Measurements from ENCODE around the gene USP2.
"Not testable (repeated sequence)": the region's sequence is repeated elsewhere in the genome, so short reads cannot be mapped to it uniquely, and the experiment has no call there.

Gene USP2

GRCh38 chr11:119412072-119412471 lies 30.6 kb upstream of the USP2 start:
- DNase-seq = no peak

GRCh38 chr11:119410501-119410900 lies 29.0 kb upstream of the USP2 start:
- DNase-seq = no peak

DNA sequence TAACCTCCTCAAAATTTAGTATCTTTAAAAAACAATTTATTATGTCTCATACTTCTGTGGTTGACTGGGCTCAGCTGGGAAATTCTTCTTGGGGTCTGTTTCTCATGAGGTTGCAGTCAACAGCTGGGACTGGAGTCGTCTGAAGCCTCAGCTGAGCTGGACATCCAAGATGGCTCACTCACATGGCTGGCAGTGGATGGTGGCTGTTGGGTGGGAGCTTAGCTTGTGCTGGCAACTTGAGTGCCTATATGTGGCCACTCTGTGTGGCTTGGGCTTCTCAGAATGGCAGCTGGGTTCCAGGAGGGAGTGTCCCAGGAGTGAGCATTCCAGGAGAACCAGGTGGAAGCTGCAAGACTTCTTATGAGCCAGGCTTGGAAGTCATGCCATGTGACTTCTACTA lies 28.2 kb upstream of the USP2 start:
- no peak for DNase-seq

- DNase-seq = no peak
Observed at GRCh38 chr11:119406005-119406404, 24.5 kb upstream of the USP2 start.

- DNase-seq = not testable (repeated sequence)
Observed at GRCh38 chr11:119405448-119405847, 24.0 kb upstream of the USP2 start.

- no peak for DNase-seq
Observed at GRCh38 chr11:119404872-119405271, 23.4 kb upstream of the USP2 start.

DNA sequence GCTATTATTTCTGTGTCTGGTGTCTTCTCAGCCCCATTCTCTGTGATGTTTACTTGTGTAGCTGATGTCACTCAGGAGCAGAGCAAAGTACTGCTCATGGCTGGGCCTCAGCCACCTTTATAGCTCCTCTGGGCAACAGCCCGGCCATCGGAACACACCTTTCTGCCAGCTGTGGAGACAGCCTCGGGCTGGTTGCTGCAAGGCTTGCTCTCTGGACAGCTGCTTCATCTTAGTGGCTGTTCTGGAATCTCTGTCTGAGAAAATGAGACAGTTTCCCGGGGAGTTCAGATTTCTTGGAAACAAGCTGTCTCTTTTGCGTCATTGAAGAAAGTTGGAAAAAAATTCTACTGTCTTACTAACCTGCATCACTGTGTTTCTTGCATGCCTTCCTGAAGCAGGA lies 21.5 kb upstream of the USP2 start:
- DNase-seq = no peak

GRCh38 chr11:119402470-119402869 lies 21.0 kb upstream of the USP2 start:
- no peak for DNase-seq

DNA sequence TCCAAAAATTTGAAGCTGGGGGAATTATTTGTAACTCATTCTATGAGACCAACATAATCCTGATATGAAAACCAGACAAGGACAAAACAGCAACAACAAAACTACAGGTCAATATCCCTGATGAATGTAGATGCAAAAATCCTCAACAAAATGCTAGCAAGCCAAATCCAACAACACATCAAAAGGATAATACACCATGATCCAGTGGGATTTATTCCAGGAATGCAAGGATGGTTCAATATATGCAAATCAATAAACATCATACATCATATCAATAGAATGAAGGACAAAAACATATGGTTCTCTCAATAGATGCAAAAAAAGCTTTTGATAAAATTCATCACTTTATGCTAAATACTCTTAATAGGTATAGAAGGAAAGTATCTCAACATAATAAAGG lies 19.4 kb upstream of the USP2 start:
- no peak for DNase-seq

DNA sequence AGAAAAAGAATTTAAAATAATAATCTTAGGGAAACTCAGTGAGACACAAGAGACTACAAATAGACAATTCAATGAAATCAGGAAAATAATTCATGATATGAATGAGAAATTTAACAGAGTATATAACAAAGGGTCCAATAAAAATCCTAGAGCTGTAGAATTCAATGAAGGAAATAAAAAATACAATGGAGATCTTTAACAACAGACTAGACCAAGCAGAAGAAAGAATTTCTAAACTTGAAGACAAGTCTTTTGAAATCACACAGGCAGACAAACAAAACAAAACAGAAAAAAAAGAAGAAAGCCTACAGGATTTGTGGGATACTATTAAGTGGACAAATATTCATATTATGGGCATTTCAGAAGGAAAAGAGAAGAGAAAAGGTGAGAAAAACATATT lies 16.2 kb upstream of the USP2 start:
- DNase-seq = no peak

GRCh38 chr11:119396835-119397234 lies 15.3 kb upstream of the USP2 start:
- no peak for DNase-seq

- no peak for DNase-seq
Observed at GRCh38 chr11:119391275-119391674, 9.8 kb upstream of the USP2 start.

DNA sequence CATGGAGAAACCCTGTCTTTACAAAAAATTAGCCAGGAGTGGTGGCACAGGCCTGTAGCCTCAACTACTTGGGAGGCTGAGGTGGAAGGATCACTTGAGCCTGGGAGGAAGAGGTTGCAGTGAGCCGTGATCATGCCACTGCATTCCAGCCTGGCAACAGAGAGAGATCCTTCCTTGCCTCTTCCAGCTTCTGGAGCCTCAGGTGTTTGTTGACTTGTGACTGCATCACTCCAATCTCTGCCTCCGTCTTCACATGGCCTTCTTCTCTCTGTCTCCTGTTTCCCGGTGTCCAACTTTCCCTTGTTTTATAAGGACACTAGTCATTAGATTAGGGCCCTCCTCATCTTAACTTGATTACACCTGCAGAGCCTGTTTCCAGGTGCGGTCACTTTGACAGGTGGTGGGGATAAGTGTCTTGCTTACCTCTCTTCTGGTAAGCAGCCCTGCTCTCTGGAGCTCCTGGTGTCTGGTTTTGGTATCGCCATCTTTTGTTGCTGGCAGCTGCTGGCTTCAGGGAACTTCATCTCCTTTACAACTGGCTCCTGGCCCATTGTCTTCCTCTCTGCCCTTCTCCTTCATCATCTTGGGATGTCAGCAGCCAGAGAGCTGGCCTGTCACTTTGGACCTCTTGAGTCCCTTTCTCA lies 8.2 kb upstream of the USP2 start:
- no peak for DNase-seq

GRCh38 chr11:119388103-119388502 lies 6.6 kb upstream of the USP2 start:
- DNase-seq = no peak

GRCh38 chr11:119384332-119384731 lies 2.8 kb upstream of the USP2 start:
- no peak for DNase-seq

DNA sequence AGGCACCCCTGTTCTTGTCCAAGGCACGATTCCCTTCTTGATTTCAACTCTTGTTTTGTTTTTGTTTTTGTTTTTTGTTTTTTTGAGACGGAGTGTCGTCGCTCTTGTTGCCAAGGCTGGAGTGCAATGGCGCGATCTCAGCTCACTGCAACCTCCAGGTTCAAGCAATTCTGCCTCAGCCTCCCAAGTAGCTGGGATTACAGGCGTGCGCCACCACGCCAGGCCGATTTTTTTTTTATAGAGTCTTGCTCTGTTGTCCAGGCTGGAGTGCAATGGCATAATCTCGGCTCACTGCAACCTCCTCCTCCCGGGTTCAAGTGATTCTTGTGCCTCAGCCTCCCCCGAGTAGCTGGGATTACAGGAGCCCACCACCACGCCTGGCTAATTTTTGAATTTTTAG lies 1.0 kb upstream of the USP2 start:
- DNase-seq = not testable (repeated sequence)

DNA sequence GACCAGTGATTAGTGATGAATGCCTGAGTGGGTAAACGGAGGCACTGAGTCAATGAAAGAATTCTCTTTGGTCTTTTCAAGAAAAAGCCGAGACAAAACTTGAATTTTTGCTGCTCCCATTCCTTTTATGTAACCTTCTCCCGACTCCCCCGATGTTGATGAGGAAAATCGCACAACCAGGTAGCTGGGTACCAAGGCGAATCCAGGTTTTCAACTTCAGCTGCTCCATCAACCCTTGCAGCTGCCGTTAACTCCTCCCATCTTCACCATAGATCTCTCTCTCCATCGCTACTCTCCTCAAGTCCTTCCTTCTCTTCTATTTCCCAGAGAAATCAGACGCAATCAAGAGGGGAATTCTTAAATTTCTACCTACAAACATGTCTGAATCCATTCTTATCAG lies 611 bp upstream of the USP2 start:
- DNase-seq = no peak

DNA sequence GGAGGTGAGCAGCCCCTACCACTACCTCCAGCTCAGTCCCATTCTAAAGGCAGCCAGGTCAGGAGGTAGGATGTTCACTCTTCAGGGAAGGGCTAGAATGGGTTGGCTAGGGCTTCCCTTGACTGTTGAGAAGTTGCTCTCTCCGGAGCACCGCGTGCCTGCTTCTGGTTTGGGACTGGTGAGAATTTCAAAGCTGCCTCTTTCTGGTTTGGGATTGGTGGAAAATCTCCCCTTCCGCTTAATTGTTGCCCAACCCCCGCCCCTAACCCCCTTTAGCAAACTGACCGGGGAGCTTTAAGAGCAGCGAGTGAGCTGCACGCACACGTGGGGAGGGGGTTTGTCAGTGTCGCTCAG lies 686 bp downstream of the USP2 start:
- no peak for DNase-seq

DNA sequence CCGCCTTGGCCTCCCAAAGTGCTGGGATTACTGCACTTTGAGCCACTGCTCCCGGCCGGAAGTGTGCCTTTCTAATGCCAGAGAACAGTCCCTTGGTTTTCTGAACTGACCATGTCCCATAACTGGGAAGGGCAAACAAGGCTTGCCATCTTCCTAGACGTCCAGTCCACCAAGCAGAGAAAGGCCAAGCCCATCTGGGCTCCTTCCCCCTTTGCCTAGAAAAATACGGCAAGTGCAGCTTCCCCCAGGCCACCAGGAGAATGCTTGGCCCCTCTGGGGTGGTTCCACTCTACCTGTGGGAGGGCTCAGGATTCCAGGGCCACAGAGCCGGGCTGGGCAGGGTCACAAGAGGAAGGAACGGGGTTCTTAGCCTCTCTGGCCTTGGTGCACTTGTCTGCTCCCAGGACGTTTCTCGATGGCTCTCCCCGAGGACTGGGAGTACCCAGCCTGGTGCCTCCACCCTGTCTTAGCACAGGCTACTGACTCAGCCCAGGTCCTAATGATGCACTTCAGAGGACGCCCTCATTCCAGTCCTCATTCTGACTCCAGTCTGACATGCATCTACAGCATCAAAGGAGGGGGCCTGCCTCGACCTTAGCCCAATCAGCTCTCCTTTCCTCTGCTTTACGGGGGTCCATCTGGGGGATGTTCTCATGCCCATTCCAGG lies 1.2 kb downstream of the USP2 start:
- no peak for DNase-seq

- no peak for DNase-seq
Observed at GRCh38 chr11:119378851-119379465, 2.5 kb downstream of the USP2 start.

- DNase-seq = no peak
Observed at GRCh38 chr11:119377961-119378667, 3.4 kb downstream of the USP2 start.

GRCh38 chr11:119377112-119377901 lies 4.2 kb downstream of the USP2 start:
- DNase-seq = no peak

DNA sequence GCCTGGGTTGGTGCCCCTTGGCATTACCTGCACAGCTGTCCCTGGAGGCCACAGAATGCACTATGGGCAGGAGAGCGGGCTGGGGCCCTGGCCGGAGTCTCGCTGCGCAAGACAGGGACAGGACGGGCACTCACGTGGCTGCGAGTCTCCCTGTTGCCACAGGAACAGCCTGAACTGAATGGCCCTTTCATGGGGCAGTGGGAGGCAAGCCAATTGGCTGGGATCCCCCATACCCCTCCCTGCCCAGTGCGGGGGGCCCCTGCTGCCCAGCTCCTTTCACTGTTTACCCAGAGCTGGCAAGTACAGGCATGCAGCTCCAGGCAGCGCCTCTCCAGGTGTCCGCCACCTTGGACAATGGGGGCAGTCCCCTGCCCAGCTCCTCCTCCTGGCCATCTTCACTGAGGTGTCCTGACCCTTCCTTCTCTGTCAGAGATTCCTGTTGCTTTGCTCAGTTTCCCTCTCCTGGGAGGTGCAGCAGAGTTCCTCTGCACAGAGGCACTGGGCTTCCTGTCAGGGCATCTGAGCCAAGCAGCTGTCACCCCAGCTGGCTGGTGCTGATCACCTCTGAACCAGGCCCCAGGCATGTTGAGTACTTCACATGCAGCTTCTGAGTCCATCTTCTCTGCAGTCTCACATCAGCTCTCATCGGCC lies 5.2 kb downstream of the USP2 start:
- DNase-seq = no peak

Data from cerebellar nuclear complex (tissue), 1 donor.